Cardiac muscle cell (in vitro differentiated cells and primary cell): Measurements from ENCODE around the gene SAMD4B. TPM values are rescaled to one million over a fixed set of nuclear protein-coding genes. Genes with fewer than 3 reads are reported as not detected.

ENCODE experiments used
- DNase-seq, 2 donors: peaks; one replicate each; pipeline versions ENCODE4 v3.0.0 to v3.0.0-alpha.2; 2010 to 2017; ENCODE audit warnings: low read depth in 1 of 2, low spot score in 1 of 2
- H3K27ac ChIP-seq: fragments of 200-600 bp; sonication (generic); 2 replicates; pipeline ENCODE4 v1.5.1; 2016
- H3K27me3 ChIP-seq: fragments of 200-600 bp; sonication (generic); 2 replicates; pipeline ENCODE4 v1.6.0; 2016; ENCODE audit warnings: control low read depth
- H3K36me3 ChIP-seq: fragments of 200-600 bp; sonication (generic); 2 replicates; pipeline ENCODE4 v1.5.1; 2016; ENCODE audit warnings: control low read depth
- H3K4me1 ChIP-seq: fragments of 200-600 bp; sonication (generic); 2 replicates; pipeline ENCODE4 v1.8.1; 2017; ENCODE audit warnings: low read depth, mild to moderate bottlenecking, mixed run types
- H3K4me3 ChIP-seq: fragments of 200-600 bp; sonication (generic); 2 replicates; pipeline ENCODE4 v1.5.1; 2016; ENCODE audit warnings: mild to moderate bottlenecking
- H3K9me3 ChIP-seq: fragments of 200-600 bp; sonication (generic); 2 replicates; pipeline ENCODE4 v1.5.1; 2017; ENCODE audit warnings: low read depth, mild to moderate bottlenecking, control low read depth
- CTCF ChIP-seq: IDR thresholded peaks from 2 replicates; pipeline ENCODE4 v1.5.1; 2012; ENCODE audit warnings: low read depth, mild to moderate bottlenecking, low read length
- polyA plus RNA-seq: library from polyadenylated mRNA; unstranded; fragments of >200 nt; fragmentation: Nextera tagmentation; extraction: Ambion mirVana; gene quantifications from 2 replicates; pipeline ENCODE4 v1.2.1, GENCODE V29; 2016
- total RNA-seq: library from RNA; depleted of rRNA; stranded (reverse); fragments of >200 nt; gene quantifications from 2 replicates; pipeline ENCODE4 v1.2.3, GENCODE V29; 2016

Gene SAMD4B
- total and polyA plus RNA-seq, 2 experiments from 2014 or later, result 120 to 183 TPM

DNA sequence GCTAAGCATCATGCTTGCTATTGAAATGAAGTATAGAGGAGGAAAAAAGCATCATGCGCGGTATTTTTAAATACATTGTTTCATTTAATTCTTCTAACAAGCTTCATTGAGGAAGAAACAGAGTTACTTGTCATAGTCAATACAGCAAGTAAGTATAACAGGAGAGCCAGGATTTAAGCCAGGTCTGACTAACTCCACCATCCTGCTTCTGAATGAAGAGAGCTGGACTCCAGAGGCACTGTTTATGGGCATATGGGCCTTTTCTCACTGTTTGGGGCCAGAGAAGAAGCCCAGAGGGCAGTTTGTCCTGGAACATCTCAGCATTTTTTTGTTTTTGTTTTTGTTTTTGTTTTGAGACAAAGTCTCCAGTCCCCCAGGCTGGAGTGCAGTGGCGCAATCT is 7.9 kb downstream of the SAMD4B start:
- no peak for DNase-seq
- H3K4me1 ChIP-seq, result peaks cover 23% of the 10 kb centered on the region
- no peak overlapping the region for H3K27ac ChIP-seq
- no peak for TF ChIP-seq CTCF
- H3K27me3 ChIP-seq, result no peaks in the 10 kb centered on the region
- no peaks in the 10 kb centered on the region for H3K9me3 ChIP-seq
- H3K36me3 ChIP-seq, result peaks cover 26% of the 10 kb centered on the region
- H3K4me3 ChIP-seq, result no peak overlapping the region

DNA sequence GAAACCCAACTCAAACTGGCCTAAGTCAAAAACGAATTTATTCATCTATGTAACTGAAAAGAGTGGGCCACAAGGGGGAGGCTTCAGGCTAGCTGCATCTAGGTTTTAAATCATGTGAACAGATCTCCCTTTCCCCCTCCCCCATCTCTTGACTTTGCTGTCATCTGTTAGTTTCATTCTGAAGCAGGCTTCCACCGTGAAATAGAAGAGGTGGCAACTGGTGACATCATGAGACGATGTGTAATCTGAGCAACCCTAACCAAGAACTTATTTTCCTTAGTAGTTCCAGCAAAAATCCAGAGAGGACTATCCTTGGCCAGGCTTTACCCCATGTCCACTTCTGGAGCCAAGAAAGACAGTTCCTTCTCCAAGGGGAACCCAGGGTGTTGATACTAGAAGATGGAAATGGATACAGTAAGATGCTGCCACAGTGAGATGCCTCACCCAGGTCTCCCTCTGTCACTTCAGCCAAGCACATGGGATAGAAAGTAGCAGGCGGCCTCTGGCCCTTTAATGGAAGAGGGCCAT is 9.4 kb downstream of the SAMD4B start:
- H3K9me3 ChIP-seq, result no peaks in the 10 kb centered on the region
- H3K4me1 ChIP-seq, result peaks cover 23% of the 10 kb centered on the region
- H3K27me3 ChIP-seq, result no peaks in the 10 kb centered on the region
- peak in 1 of 2 donors; percentile 8 for DNase-seq
- H3K27ac ChIP-seq, result no peak overlapping the region
- no peak for TF ChIP-seq CTCF
- H3K4me3 ChIP-seq, result no peak overlapping the region
- peaks cover 41% of the 10 kb centered on the region for H3K36me3 ChIP-seq

DNA sequence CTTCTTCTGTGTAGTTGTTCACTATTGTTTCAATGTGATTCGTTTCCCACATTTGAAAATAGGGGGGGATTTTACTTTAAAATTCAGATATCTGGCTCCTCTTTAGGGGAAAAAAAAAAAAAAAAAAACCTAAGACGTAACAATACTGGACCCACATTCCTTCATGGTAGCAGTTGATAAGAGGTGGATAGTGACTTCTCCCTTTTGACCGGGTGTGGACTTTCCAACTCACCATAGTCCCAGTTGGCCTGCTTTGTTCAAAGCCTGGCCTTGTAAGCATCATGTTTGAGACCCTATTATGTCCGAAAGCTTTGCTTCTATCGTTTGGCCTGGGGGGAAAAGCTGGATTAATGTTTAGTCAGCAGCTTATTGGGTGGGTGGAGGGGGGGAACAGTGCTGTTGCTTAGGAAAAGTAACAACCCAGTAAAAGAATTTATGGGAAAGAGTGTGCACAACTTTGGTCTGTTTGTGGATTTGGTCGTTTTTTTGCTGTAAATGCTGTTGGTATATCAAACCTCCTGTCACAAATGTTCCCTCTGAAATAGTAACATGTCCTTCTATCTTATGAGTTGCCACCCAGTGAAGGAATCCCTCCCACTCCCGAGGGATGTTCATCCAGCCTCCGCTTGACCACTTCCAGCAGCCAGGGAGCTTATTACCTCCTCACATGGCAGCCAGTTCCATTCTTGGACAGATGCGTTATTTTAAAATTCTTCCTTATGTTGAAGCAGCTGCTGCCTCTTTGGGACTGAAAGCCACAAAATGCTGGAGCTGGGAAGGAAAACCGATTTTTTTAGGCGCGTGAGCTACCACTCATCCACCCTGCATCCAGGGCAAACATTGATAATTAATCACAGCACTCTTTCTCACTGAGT is 10.4 kb downstream of the SAMD4B start:
- Histone ChIP-seq H3K27me3 (no peaks in the 10 kb centered on the region), H3K4me3 (no peak overlapping the region), H3K9me3 (no peaks in the 10 kb centered on the region), H3K27ac (no peak overlapping the region), H3K36me3 (peaks cover 51% of the 10 kb centered on the region), H3K4me1 (peaks cover 14% of the 10 kb centered on the region)
- no peak for DNase-seq
- no peak for TF ChIP-seq CTCF

DNA sequence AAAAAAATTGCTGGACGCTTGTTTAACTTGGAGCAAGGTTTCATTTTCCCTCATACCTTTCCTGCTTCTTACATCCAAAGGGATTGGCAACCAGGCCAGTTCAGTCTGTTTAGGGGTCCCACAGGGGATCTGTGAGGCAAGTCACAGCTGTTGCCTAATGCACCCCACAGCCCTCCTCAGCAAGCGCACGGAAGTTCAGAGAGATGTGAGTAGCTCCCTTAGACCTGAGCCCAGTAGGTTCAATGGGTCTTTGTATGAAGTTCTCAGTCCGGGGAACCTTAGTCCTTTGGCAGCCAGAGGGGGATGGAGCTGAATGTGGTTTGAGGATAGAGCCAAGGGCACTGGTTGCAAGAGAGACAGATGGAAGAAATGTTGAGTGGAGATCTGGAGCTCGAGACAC is 13.0 kb downstream of the SAMD4B start:
- H3K27me3 ChIP-seq, result no peaks in the 10 kb centered on the region
- no peak for TF ChIP-seq CTCF
- no peaks in the 10 kb centered on the region for H3K9me3 ChIP-seq
- H3K36me3 ChIP-seq, result peaks cover 63% of the 10 kb centered on the region
- no peaks in the 10 kb centered on the region for H3K4me1 ChIP-seq
- DNase-seq, result no peak
- no peak overlapping the region for H3K4me3 ChIP-seq
- H3K27ac ChIP-seq, result no peak overlapping the region

DNA sequence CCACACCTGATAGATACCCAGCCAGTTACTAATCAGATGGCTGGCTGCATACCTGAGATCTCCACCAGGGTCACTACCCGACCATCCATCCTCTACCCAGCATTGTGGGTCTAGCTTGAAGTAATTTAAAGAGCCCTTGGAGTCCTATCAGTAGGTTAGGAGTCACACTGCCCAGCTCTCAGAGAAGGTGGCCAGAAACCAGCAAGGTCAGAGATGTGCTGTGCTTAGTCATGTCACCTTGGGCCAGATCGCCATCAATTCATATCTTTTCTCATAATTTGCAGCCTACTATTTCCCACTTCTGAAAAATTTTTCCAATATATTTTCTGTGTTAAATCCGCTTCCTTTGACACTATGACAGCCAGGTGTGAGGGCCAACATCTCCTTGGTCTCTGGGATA is 13.9 kb downstream of the SAMD4B start:
- H3K4me1 ChIP-seq, result no peaks in the 10 kb centered on the region
- no peaks in the 10 kb centered on the region for H3K27me3 ChIP-seq
- no peak overlapping the region for H3K27ac ChIP-seq
- no peaks in the 10 kb centered on the region for H3K9me3 ChIP-seq
- no peak for DNase-seq
- no peak for TF ChIP-seq CTCF
- peaks cover 65% of the 10 kb centered on the region for H3K36me3 ChIP-seq
- no peak overlapping the region for H3K4me3 ChIP-seq
